Uterus (tissue), 2 donors: ENCODE measurements around the gene FOSL2.

ENCODE experiments used
- POLR2A ChIP-seq, 2 donors: fragments of 450-650 bp; IDR thresholded peaks; one replicate each; pipeline ENCODE4 v1.6.1; 2016; ENCODE audit warnings: antibody characterized with exemption in 2 of 2, mild to moderate bottlenecking in 1 of 2, moderate library complexity in 1 of 2
- TF ChIP-seq, protein P1 (sequence below), 4 experiments: fragments of 200-600 bp in 2 of 4; fragments of 450-650 bp in 2 of 4; sonication (generic) in 2 of 4; IDR thresholded peaks; one replicate each; pipeline ENCODE4 v1.5.1; 2016 to 2019; ENCODE audit warnings: antibody characterized with exemption in 4 of 4, mild to moderate bottlenecking in 2 of 4, moderate library complexity in 1 of 4

DNA sequence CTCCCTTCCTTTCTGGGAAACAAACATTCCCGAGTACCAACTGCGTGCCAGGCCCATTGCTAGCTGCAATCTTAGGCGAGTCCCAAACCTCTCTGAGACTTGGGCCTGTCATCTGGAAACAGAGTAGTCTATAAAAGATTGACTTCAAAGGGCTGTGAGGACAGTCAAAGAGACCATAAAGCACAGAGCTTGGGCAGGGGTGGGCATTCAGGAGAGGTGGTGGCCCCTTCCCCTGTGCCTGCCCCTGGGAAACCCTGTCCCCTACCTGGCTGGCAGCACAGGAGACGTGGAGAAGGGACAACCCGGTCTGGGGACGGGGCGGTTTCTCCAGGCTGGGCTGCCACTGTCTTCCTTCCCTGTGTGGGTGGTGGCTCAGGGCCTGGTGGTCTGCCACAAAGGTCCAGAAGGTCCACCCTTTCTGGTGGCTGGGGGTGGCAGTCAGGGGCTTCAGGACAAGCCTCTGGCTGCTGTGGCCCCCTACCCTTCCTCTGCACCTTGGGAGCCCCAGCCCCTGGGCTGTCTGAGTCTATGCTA lies 33.9 kb upstream of the FOSL2 start:
- TF ChIP-seq, protein P1, sequence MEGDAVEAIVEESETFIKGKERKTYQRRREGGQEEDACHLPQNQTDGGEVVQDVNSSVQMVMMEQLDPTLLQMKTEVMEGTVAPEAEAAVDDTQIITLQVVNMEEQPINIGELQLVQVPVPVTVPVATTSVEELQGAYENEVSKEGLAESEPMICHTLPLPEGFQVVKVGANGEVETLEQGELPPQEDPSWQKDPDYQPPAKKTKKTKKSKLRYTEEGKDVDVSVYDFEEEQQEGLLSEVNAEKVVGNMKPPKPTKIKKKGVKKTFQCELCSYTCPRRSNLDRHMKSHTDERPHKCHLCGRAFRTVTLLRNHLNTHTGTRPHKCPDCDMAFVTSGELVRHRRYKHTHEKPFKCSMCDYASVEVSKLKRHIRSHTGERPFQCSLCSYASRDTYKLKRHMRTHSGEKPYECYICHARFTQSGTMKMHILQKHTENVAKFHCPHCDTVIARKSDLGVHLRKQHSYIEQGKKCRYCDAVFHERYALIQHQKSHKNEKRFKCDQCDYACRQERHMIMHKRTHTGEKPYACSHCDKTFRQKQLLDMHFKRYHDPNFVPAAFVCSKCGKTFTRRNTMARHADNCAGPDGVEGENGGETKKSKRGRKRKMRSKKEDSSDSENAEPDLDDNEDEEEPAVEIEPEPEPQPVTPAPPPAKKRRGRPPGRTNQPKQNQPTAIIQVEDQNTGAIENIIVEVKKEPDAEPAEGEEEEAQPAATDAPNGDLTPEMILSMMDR (IDR thresholded peaks at IDR 0.05): no peak
- no peak for TF ChIP-seq POLR2A (IDR thresholded peaks at IDR 0.05)
